CD4-positive, alpha-beta T cell treated with Interleukin-15 for 4 hours (primary cell): ENCODE data around the gene UBE2O.

ENCODE experiments used
- DNase-seq: peaks from one replicate; pipeline ENCODE4 v3.0.0-alpha.2; 2020; ENCODE audit warnings: low spot score

Gene UBE2O

GRCh38 chr17:76452660-76453430 is at the start of gene UBE2O:
Gene UBE2O, minus strand, starts transcription at chr17:76453152. Its CDS starts 11 bp downstream, at chr17:76453141.
- peak; percentile 91 for DNase-seq

GRCh38 chr17:76501827-76502307 is 48.9 kb upstream of the UBE2O start:
- no peak for DNase-seq

- peak; percentile 96 for DNase-seq
These were observed 48.3 kb upstream of the UBE2O start, which contains the start of gene RHBDF2 for GRCh38 chr17:76501018-76501826. Gene RHBDF2, minus strand, starts transcription at chr17:76501423. Its CDS starts 19,899 bp downstream, at chr17:76481524.

GRCh38 chr17:76500747-76501017 is 47.7 kb upstream of the UBE2O start:
- DNase-seq, result no peak

GRCh38 chr17:76500074-76500746 is 47.3 kb upstream of the UBE2O start:
- DNase-seq, result no peak

- no peak for DNase-seq
These were observed 46.3 kb upstream of the UBE2O start for GRCh38 chr17:76499267-76499667.

- peak; percentile 12 for DNase-seq
These were observed 45.9 kb upstream of the UBE2O start for GRCh38 chr17:76498876-76499251.

GRCh38 chr17:76497979-76498875 is 45.3 kb upstream of the UBE2O start:
- DNase-seq, result no peak

- DNase-seq, result no peak
These were observed 44.7 kb upstream of the UBE2O start for GRCh38 chr17:76497699-76497978.

GRCh38 chr17:76496464-76496863 is 43.5 kb upstream of the UBE2O start:
- DNase-seq, result no peak

GRCh38 chr17:76495663-76496400 is 42.9 kb upstream of the UBE2O start:
- DNase-seq, result no peak

- DNase-seq, result peak; percentile 25
These were observed 40.7 kb upstream of the UBE2O start for GRCh38 chr17:76493505-76494167.

GRCh38 chr17:76492989-76493501 is 40.1 kb upstream of the UBE2O start:
- DNase-seq, result peak; percentile 36

GRCh38 chr17:76492123-76492988 is 39.4 kb upstream of the UBE2O start:
- DNase-seq, result no peak

GRCh38 chr17:76491271-76492122 is 38.5 kb upstream of the UBE2O start:
- no peak for DNase-seq

GRCh38 chr17:76490112-76490710 is 37.3 kb upstream of the UBE2O start:
- DNase-seq, result no peak

GRCh38 chr17:76487451-76488192 is 34.7 kb upstream of the UBE2O start:
- no peak for DNase-seq
